Measurements from ENCODE around the gene C1QB.
"Not testable (repeated sequence)": the region's sequence is repeated elsewhere in the genome, so short reads cannot be mapped to it uniquely, and the experiment has no call there.

C1QB gene

GRCh38 chr1:22705586-22705985, 52.5 kb downstream of the C1QB start:
- DNase-seq (ENCODE audit: insufficient read length, low spot score) = no peak
- FAIRE-seq = no peak
- TF ChIP-seq CTCF (IDR thresholded peaks at IDR 0.05; ENCODE audit: insufficient read depth, missing control alignments) = no peak

DNA sequence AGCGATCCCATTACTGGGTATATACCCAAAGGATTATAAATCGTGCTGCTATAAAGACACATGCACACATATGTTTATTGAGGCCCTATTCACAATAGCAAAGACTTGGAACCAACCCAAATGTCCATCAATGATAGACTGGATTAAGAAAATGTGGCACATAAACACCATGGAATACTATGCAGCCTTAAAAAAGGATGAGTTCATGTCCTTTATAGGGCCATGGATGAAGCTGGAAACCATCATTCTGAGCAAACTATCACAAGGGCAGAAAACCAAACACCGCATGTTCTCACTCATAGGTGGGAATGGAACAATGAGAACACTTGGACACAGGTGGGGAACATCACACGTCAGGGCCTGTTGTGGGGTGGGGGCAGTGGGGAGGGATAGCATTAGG, 53.1 kb downstream of the C1QB start:
- FAIRE-seq; DNase-seq (ENCODE audit: insufficient read length, low spot score): not testable (repeated sequence)

DNA sequence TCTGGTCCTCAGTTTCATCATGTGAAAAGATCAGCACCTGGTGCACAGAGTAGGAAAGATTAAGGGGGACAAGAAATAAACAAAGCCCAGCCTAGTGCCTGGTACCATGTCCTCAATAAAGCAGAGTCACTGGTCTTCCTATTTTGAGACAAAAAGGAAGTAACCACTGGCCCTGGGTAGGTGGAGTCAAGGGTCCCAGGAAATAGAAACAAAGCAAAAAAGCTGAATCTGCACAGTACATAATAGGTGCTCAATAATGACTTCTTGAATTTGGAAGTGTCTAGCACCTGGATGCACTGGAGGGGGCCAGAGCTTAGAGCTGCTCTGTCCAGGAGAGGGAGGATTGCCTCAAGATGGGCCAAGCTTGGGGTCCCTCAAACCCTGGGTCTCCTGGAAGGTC, 55.7 kb downstream of the C1QB start:
- no peak for DNase-seq (ENCODE audit: insufficient read length, low spot score)
- no peak for FAIRE-seq
- no peak for TF ChIP-seq CTCF (IDR thresholded peaks at IDR 0.05; ENCODE audit: insufficient read depth, missing control alignments)

- FAIRE-seq = no peak
- TF ChIP-seq CTCF (IDR thresholded peaks at IDR 0.05; ENCODE audit: insufficient read depth, missing control alignments) = no peak
- DNase-seq (ENCODE audit: insufficient read length, low spot score) = no peak
Measured at GRCh38 chr1:22709227-22709626, 56.2 kb downstream of the C1QB start.

DNA sequence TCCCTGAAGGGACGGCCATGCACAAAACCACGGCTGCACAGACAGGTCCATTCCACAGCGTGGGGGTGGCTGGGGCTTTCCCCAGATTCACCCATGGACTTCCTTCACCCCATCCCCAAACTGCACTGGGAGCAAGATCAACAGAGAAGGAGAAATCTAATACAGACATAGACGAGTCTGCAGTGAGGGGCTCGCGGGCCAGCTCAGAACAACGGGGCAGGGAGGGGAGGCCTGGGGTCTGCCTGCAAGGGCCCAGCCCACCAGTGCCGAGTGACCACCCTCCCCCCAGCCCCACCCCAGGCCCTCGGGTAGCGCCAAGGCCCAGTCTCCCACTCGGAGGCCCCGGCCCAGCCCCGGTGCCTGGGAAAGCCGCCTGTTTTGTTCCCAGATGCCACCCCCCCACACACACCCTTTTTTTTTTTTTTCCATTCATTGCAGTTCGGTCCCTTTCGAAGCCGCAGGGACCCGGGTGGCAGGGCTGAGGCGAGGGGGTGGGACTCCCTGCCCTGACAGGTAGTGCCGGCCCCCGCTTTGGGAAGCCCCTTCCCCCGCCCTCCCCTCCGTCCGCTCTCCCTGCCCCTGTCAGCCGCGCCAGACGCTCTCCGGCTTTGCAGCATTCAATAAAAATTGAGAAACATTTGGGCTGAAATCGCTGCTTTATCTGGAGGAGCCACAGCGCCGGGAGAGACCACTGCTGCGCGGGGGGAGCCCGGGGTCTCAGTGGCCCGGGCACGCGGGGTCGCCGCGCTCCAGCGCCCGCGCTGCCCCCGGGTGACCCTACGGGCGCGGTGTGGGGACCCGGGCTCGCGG, 57.1 kb downstream of the C1QB start:
- no peak for FAIRE-seq
- TF ChIP-seq CTCF (IDR thresholded peaks at IDR 0.05; ENCODE audit: insufficient read depth, missing control alignments) = no peak
- no peak for DNase-seq (ENCODE audit: insufficient read length, low spot score)

DNA sequence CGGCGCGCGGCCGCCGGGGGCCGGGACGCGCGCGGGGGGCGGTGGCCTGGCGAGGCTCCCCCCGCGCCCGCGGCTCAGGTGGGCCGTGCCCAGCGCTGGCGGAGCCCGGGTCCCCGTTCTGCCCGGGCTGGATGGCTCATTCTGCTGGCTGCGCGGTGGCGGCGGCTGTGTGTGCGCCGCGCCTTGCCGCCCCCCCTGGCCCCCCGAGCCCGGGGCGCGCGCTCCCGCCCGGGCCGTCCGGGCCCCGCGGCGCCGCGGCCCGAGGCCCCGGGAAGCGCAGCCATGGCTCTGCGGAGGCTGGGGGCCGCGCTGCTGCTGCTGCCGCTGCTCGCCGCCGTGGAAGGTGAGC, 57.6 kb downstream of the C1QB start, which contains the start of gene EPHB2:
TSS of gene EPHB2 (plus strand) at position 139 of the 349 bp plus-strand sequence. CDS start at position 283, 144 bp downstream.
- TF ChIP-seq CTCF (IDR thresholded peaks at IDR 0.05; ENCODE audit: insufficient read depth, missing control alignments) = no peak
- DNase-seq (ENCODE audit: insufficient read length, low spot score) (peak; percentile 41), FAIRE-seq (no peak)

GRCh38 chr1:22711071-22711470, 58.0 kb downstream of the C1QB start:
- TF ChIP-seq CTCF (IDR thresholded peaks at IDR 0.05; ENCODE audit: insufficient read depth, missing control alignments) = no peak
- no peak for FAIRE-seq
- DNase-seq (ENCODE audit: insufficient read length, low spot score) = no peak
